ENCODE results near the gene OSMR.

DNA sequence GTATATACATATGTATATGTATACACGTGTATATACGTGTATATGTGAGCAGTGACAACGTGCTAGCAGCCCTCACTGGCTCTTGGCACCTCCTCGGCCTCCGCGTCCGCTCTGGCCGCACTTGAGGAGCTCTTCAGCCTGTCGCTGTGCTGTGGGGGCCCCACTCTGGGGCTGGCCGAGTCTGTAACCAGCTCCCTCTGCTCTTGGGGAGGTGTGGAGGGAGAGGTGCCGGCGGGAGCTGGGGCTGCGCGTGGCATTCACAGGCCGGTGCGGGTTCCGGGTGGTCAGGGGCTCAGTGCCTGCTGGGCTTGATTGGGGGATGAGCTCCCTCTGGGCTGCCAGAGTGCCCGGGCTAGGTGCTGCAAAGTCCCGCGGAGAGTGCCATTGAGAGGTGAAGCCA, 24.1 kb upstream of the OSMR start:
- no peak for TF ChIP-seq RAD21 (conservative IDR thresholded peaks at IDR 0.05)
- no peak for TF ChIP-seq EP300 (conservative IDR thresholded peaks at IDR 0.05; ENCODE audit: poor library complexity, severe bottlenecking)
- TF ChIP-seq POLR2AphosphoS5 (IDR thresholded peaks at IDR 0.05) = no peak
